CD4-positive, alpha-beta T cell treated with Interleukin-1 beta for 1 hour (primary cell): ENCODE data around the gene HDAC10.
A peak's percentile ranks its signal among the peaks of the same experiment; 100 is the strongest.
"Not testable (repeated sequence)": the region's sequence is repeated elsewhere in the genome, so short reads cannot be mapped to it uniquely, and the experiment has no call there.

ENCODE experiments used
- DNase-seq, 2 donors: peaks; one replicate each; pipeline ENCODE4 v3.0.0-alpha.2; 2020 to 2022

HDAC10 gene

GRCh38 chr22:50285568-50286229 is 34.6 kb upstream of the HDAC10 start:
- no peak for DNase-seq

GRCh38 chr22:50284479-50284878 is 33.4 kb upstream of the HDAC10 start:
- DNase-seq: no peak

- no peak for DNase-seq
Measured at GRCh38 chr22:50283821-50284220, 32.8 kb upstream of the HDAC10 start.

- no peak for DNase-seq
Measured at GRCh38 chr22:50282361-50283155, 31.5 kb upstream of the HDAC10 start.

- DNase-seq: no peak
Measured at GRCh38 chr22:50281957-50282356, 30.9 kb upstream of the HDAC10 start.

GRCh38 chr22:50281384-50281760 is 30.3 kb upstream of the HDAC10 start:
- no peak for DNase-seq

GRCh38 chr22:50280708-50281383 is 29.8 kb upstream of the HDAC10 start:
- DNase-seq: no peak

GRCh38 chr22:50280022-50280707 is 29.1 kb upstream of the HDAC10 start:
- no peak for DNase-seq

GRCh38 chr22:50278956-50279619 is 28.0 kb upstream of the HDAC10 start:
- no peak for DNase-seq

GRCh38 chr22:50278461-50278860 is 27.4 kb upstream of the HDAC10 start:
- no peak for DNase-seq

GRCh38 chr22:50277761-50278160 is 26.7 kb upstream of the HDAC10 start:
- no peak for DNase-seq

GRCh38 chr22:50276143-50276542 is 25.1 kb upstream of the HDAC10 start:
- peak; percentile 57 to 65 for DNase-seq

- DNase-seq: no peak
Measured at GRCh38 chr22:50275181-50276055, 24.4 kb upstream of the HDAC10 start.

GRCh38 chr22:50274771-50275170 is 23.7 kb upstream of the HDAC10 start:
- no peak for DNase-seq

- peak; percentile 47 to 51 for DNase-seq
Measured at GRCh38 chr22:50274311-50274710, 23.2 kb upstream of the HDAC10 start.

GRCh38 chr22:50273781-50274180 is 22.7 kb upstream of the HDAC10 start:
- DNase-seq: not testable (repeated sequence)

GRCh38 chr22:50273352-50273751 is 22.3 kb upstream of the HDAC10 start:
- not testable (repeated sequence) for DNase-seq

GRCh38 chr22:50272044-50272802 is 21.2 kb upstream of the HDAC10 start:
- no peak for DNase-seq

GRCh38 chr22:50271519-50271970 is 20.5 kb upstream of the HDAC10 start:
- peak; percentile 68 to 72 for DNase-seq

- DNase-seq: peak; percentile 63 to 73
Measured at GRCh38 chr22:50270666-50271394, 19.8 kb upstream of the HDAC10 start.
